Measurements from ENCODE around the gene FBL.

The FBL gene

DNA sequence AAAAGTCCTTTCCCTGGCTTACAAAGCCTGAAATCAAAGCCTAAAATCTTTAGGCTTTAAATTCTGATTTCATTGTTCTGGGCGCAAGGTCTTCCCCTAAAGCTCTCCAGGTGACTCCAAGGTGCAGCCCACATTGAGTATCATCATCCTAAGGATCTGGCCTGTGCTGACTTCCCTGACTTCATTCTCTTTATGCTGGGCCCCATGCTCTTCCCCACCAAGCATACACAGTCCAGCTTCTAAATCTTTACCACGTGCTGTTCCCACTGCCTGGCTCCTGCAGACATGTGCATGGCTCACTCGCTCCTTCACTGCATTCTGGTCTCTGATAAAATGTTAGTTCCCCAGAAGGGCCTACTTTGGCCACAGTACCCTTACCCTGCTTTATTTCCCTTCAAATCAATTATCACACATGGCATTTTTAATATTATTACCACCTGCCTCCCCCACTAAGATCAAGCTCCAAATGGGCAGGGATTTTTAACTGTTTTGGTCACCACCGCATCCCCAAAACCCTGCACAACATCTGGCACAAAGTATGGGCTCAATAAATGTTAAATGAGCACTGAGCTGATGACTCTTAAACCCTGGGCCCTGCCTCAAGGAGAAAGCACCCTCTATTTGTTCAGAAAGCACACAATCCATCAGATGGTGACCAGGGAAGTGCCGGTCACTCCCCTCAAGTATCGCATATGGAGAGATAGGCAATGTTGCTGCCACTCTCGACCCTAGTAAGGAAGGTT is 3.3 kb downstream of the FBL start:
- H3K4me2 ChIP-seq (ENCODE audit: low read length), result no peak overlapping the region
- no peaks in the 10 kb centered on the region for H3K9me3 ChIP-seq (ENCODE audit: control insufficient read depth, low read length)
- no peak overlapping the region for H2AFZ ChIP-seq
- H3K27ac ChIP-seq, result no peak overlapping the region
- no peaks in the 10 kb centered on the region for H3K27me3 ChIP-seq (ENCODE audit: control insufficient read depth, insufficient read depth, low read length)
- H3K9ac ChIP-seq, result no peak overlapping the region
- TF ChIP-seq, protein P1, sequence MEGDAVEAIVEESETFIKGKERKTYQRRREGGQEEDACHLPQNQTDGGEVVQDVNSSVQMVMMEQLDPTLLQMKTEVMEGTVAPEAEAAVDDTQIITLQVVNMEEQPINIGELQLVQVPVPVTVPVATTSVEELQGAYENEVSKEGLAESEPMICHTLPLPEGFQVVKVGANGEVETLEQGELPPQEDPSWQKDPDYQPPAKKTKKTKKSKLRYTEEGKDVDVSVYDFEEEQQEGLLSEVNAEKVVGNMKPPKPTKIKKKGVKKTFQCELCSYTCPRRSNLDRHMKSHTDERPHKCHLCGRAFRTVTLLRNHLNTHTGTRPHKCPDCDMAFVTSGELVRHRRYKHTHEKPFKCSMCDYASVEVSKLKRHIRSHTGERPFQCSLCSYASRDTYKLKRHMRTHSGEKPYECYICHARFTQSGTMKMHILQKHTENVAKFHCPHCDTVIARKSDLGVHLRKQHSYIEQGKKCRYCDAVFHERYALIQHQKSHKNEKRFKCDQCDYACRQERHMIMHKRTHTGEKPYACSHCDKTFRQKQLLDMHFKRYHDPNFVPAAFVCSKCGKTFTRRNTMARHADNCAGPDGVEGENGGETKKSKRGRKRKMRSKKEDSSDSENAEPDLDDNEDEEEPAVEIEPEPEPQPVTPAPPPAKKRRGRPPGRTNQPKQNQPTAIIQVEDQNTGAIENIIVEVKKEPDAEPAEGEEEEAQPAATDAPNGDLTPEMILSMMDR (IDR thresholded peaks at IDR 0.05), result no peak
- peaks cover 8% of the 10 kb centered on the region for H3K4me1 ChIP-seq
- H3K79me2 ChIP-seq, result peaks cover 24% of the 10 kb centered on the region
- no peak overlapping the region for H3K4me3 ChIP-seq (ENCODE audit: low read depth, low read length)
- H3K36me3 ChIP-seq (ENCODE audit: control insufficient read depth, insufficient read depth, low read length), result no peaks in the 10 kb centered on the region

DNA sequence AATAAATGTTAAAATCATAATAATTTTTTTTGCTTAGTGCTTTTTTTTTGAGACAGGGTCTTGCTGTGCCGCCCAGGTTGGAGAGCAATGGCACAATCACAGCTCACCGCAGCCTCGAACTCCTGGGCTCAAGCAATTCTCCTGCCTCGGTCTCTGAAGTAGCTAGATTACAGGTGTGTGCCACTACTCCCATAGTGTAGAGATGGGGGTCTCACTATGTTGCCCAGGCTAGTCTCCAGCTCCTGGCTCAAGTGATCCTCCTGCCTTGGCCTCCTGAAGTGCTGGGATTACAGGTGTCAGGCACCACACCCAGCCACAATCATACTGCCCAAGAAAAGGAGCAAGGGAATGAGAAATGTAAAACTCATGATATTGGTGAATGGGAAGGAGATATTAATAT is 5.1 kb downstream of the FBL start:
- H3K9me3 ChIP-seq (ENCODE audit: control insufficient read depth, low read length), result no peaks in the 10 kb centered on the region
- no peaks in the 10 kb centered on the region for H3K27me3 ChIP-seq (ENCODE audit: control insufficient read depth, insufficient read depth, low read length)
- no peak overlapping the region for H3K4me2 ChIP-seq (ENCODE audit: low read length)
- peaks cover 23% of the 10 kb centered on the region for H3K79me2 ChIP-seq
- no peak overlapping the region for H3K9ac ChIP-seq
- H2AFZ ChIP-seq, result no peak overlapping the region
- H3K27ac ChIP-seq, result no peak overlapping the region
- no peaks in the 10 kb centered on the region for H3K4me1 ChIP-seq
- TF ChIP-seq, protein P1 (IDR thresholded peaks at IDR 0.05), result no peak
- H3K4me3 ChIP-seq (ENCODE audit: low read depth, low read length), result no peak overlapping the region
- no peaks in the 10 kb centered on the region for H3K36me3 ChIP-seq (ENCODE audit: control insufficient read depth, insufficient read depth, low read length)

DNA sequence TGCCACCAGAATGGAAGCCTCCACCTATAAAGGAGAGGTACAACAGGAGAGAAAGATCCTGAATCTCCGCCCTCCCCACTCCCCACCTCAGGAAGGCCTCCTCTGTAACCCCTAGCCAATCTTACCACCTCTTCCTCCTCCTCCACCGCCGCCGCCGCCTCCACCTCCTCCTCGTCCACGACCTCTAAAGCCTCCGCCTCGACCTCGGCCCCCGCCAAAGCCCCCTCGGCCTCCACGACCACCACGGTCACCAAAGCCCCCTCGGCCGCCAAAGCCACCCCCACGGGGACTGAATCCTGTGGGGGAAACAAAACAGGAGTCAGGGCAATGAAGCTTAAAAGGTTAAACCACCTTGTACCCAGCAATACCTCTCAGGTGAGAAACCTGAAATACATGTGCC is 5.7 kb downstream of the FBL start:
- Histone ChIP-seq H3K4me2 (ENCODE audit: low read length) (no peak overlapping the region), H3K9me3 (ENCODE audit: control insufficient read depth, low read length) (no peaks in the 10 kb centered on the region), H3K27ac (no peak overlapping the region), H3K79me2 (peaks cover 17% of the 10 kb centered on the region), H2AFZ (no peak overlapping the region), H3K9ac (no peak overlapping the region), H3K36me3 (ENCODE audit: control insufficient read depth, insufficient read depth, low read length) (no peaks in the 10 kb centered on the region), H3K27me3 (ENCODE audit: control insufficient read depth, insufficient read depth, low read length) (no peaks in the 10 kb centered on the region), H3K4me1 (no peaks in the 10 kb centered on the region), H3K4me3 (ENCODE audit: low read depth, low read length) (no peak overlapping the region)
- TF ChIP-seq, protein P1 (IDR thresholded peaks at IDR 0.05), result no peak

DNA sequence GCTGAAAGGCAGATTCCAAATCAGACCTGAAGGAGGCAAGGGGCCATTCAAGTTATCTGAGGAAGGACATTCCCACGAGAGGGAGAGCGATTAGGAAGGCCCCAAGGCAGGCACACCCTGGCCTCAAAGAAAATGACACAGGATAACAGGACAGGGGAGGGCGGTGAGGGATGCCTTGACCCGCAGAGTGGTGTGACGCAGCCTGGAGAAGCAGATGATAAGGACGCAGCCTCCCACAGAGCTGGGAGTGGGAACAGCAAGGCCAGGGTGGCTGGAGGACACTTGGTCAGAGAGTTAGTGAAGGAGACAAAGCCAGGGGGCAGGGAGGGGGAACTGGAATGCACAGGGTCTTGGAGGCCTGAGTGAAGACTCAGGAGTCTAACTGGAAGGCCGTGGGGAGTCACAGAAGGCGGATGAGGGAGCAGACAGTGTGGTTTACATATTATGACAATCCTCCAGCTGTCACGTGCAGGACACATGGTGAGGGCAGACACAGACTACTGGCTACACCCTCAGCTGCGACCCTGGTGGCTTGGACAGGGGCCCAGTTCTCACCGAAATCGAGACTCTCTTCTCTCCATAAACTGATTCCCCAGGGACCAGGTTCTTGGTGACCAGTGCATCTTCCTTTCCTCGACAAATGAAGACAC is 6.4 kb downstream of the FBL start:
- Histone ChIP-seq H3K79me2 (peaks cover 13% of the 10 kb centered on the region), H3K4me1 (no peaks in the 10 kb centered on the region), H3K9me3 (ENCODE audit: control insufficient read depth, low read length) (no peaks in the 10 kb centered on the region), H3K27ac (no peak overlapping the region), H2AFZ (no peak overlapping the region), H3K4me3 (ENCODE audit: low read depth, low read length) (no peak overlapping the region), H3K27me3 (ENCODE audit: control insufficient read depth, insufficient read depth, low read length) (no peaks in the 10 kb centered on the region), H3K36me3 (ENCODE audit: control insufficient read depth, insufficient read depth, low read length) (no peaks in the 10 kb centered on the region), H3K4me2 (ENCODE audit: low read length) (no peak overlapping the region), H3K9ac (no peak overlapping the region)
- TF ChIP-seq, protein P1 (IDR thresholded peaks at IDR 0.05), result no peak
